CD4-positive, alpha-beta T cell treated with Interferon gamma for 1 hour (primary cell): ENCODE data around the gene FBLIM1.
A peak's percentile ranks its signal among the peaks of the same experiment; 100 is the strongest.

Experiments
- DNase-seq: peaks from one replicate; pipeline ENCODE4 v3.0.0-alpha.2; 2020

The FBLIM1 gene

GRCh38 chr1:15731735-15732685 is 26.6 kb upstream of the FBLIM1 start:
- no peak for DNase-seq

DNA sequence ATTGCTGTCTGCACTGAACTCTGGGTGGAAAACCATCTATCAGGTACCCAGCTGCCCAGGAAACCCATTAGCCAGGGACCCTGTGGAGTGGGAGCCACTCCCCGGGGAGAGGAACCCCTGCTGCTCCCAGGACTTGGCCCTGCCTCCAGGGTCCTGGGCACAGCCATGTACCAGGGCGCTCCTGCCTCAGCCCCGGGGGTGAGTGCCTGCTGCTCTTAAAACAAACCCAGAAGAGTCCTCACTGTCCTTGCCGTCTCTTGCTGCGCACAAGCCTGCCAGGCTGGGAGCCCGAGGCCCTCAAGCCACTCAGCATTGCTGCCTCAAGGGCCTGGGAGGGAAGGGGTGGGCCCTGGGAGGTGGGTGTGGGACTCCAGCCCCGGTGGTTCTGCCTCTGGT is 25.9 kb upstream of the FBLIM1 start:
- no peak for DNase-seq

GRCh38 chr1:15733218-15733725 is 25.3 kb upstream of the FBLIM1 start:
- DNase-seq, result no peak

- no peak for DNase-seq
These were observed 24.8 kb upstream of the FBLIM1 start for GRCh38 chr1:15733726-15734226.

- no peak for DNase-seq
These were observed 24.3 kb upstream of the FBLIM1 start for GRCh38 chr1:15734296-15734695.

DNA sequence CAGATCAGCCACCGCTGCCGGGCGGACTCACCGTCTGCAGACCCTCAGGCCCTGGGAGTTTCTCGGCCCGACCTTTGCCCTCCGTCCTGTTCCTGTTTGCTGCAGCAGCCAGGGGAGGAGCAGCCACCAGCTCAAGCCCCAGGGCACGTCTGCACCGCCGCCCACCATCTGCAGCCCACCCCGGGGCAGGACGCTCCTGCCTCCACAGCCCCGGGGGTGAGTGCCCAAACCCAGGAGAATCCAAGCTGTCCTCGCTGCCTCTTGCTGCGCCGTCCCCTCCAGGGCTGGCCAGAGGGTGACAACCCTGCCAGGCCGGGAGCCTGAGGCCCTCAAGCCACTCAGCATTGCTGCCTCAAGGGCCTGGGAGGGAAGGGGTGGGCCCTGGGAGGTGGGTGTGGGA is 23.7 kb upstream of the FBLIM1 start:
- DNase-seq, result no peak

GRCh38 chr1:15735304-15736037 is 23.1 kb upstream of the FBLIM1 start:
- no peak for DNase-seq

GRCh38 chr1:15736038-15736891 is 22.3 kb upstream of the FBLIM1 start, which contains the start of gene SLC25A34:
SLC25A34 (plus strand) TSS chr1:15736258; CDS start chr1:15736486, 228 bp downstream.
- no peak for DNase-seq

DNA sequence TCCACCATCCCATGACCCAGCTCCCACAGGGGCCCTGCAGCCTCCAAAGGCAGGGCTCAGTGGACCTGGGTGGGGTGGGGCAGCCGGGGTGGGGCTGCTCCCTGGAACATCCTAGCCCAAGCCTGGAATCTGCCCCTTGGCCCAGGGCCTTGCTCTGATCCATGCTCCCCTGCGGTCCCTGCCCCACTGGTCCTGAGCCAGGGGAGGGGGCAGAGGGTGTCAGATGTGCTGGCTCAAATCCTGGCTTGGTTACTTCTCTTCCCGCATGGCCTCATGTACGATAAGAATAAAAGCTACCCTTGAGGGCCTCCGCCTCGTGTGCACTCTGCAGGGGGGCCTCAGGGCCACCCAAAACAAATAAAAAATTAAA is 21.7 kb upstream of the FBLIM1 start:
- DNase-seq, result no peak

DNA sequence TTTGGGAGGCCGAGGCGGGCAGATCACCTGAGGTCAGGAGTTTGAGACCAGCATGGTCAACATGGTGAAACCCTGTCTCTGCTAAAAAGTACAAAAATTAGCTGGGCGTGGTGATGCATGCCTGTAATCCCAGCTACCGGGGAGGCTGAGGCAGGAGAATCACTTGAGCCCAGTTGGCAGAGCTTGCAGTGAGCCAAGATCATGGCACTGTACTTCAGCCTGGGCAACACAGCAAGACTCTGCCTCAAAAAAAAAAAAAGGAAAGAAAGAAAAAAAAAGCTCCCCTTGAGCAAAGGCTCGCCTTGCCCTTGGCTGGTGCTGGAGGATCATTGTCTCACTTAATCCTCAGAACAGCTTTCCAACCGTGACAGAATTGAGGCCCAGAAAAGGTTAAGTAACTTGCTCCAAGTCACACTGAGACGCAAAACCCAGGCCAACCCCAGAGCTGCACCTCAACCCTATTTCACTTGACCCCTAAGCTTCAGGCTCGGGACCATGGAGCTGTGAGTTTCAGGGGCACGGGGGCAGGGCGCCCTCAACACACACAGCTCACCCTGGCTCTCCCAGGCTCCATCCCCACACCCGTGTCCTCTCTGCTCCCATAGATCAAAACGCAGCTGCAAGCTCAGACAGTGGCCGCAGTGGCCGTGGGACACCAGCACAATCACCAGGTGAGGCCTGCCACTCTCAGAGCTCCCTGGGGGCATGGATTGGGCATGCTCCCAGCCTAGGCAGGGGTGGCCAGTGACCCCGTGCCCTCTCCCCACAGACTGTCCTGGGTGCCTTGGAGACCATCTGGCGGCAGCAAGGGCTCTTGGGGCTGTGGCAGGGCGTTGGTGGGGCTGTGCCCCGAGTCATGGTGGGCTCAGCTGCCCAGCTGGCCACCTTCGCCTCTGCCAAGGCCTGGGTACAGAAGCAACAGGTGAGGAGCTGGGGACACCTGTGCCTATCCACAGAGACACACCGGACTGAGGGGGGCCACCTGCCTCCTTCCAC is 21.0 kb upstream of the FBLIM1 start:
- DNase-seq, result no peak

GRCh38 chr1:15738416-15739113 is 20.0 kb upstream of the FBLIM1 start:
- DNase-seq, result no peak

GRCh38 chr1:15739259-15739658 is 19.3 kb upstream of the FBLIM1 start:
- no peak for DNase-seq

DNA sequence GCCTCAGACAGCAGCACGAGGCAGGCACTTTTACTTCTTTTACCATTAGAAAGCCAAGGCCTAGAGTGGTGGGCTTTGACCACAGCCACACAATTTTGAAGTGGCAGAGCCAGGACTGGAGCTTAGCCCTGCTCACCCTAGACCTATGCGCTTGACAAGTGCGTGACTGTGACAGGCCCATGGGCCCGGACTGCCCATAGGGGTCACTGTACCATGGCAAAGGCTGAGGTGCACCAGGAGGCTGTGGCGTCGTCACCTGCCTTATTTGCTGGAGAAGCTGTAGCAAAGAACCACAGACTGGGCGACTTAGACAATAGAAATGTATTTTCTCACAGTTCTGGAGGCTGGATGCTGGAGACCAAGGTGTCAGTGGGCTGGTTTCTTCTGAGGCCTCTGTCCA is 18.9 kb upstream of the FBLIM1 start:
- no peak for DNase-seq

GRCh38 chr1:15740924-15741850 is 17.4 kb upstream of the FBLIM1 start:
- DNase-seq, result peak; percentile 57

- no peak for DNase-seq
These were observed 16.2 kb upstream of the FBLIM1 start, which contains the start of gene TMEM82 for GRCh38 chr1:15742339-15742801. TMEM82 (plus strand) TSS chr1:15742499; CDS start chr1:15742560, 61 bp downstream.

DNA sequence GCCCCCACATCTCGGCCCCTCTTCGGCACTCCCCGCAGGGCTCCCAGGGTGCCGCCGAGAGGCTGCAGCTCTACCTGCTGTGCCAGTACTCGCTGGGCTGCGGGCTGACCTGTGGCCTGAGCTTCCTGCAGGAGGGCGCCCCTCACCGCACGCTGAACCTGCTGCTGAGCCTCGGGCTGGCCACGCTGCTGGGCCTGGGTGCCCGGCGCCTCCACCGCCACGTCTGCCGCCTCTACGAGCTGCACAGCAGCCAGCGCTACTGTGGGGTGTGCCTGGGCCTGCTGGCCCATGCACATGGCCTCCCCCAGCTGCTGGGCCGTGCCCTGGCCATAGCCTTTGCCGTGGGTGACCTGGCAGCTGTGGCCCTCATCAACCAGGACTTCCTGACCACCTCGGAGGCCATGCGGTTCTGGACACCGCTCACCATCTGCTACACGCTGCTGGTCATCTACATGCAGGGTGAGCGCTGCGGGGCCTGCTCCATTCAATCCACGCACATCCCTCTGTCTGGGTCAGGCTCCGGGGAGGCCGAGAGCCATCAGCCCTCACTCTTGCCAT is 14.4 kb upstream of the FBLIM1 start:
- no peak for DNase-seq

DNA sequence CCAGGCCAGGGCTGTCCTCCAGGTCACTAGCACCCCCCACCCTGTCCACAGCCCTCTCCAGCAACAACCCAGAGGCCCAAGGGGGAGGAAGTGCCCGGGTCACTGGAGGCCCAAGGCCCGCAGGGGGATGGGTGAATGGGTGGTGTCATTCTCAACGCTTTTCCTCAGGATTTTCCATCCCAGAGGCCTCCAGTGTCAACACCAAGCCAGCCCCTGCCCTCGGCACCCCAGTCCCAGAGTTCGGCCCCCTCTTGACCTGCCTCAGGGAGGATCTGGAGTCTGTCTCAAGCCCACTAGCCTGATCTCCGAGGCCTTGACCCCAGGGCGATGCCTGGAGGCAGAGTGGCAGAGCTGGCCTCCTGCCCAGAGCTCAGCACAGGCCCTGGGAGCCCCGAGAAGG is 11.2 kb upstream of the FBLIM1 start:
- no peak for DNase-seq

GRCh38 chr1:15748264-15748663 is 10.3 kb upstream of the FBLIM1 start:
- no peak for DNase-seq
